ENCODE measurements around the gene SAE1.

GRCh38 chr19:47161876-47162489 lies 31.3 kb downstream of the SAE1 start:
- TF ChIP-seq CTCF (conservative IDR thresholded peaks at IDR 0.05; ENCODE audit: low read depth in 2 of 2) (no peak), POLR2AphosphoS5 (IDR thresholded peaks at IDR 0.05; ENCODE audit: low read depth) (no peak), EZH2 (IDR thresholded peaks at IDR 0.05; ENCODE audit: low read depth, unreplicated experiment) (no peak), ETS1 (IDR thresholded peaks at IDR 0.05) (no peak), REST (IDR thresholded peaks at IDR 0.05; ENCODE audit: unreplicated experiment) (no peak), NANOG (IDR thresholded peaks at IDR 0.05; ENCODE audit: borderline replicate concordance) (no peak)

Data from GM23338 (cell line).